Effector CD8-positive, alpha-beta T cell (primary cell): Measurements from ENCODE around the gene GPR32.
"Not testable (repeated sequence)": the region's sequence is repeated elsewhere in the genome, so short reads cannot be mapped to it uniquely, and the experiment has no call there.

Experiments used
- DNase-seq: peaks from one replicate; lab custom pipeline; 2025; lab: John Stamatoyannopoulos, UW

GPR32 gene

DNA sequence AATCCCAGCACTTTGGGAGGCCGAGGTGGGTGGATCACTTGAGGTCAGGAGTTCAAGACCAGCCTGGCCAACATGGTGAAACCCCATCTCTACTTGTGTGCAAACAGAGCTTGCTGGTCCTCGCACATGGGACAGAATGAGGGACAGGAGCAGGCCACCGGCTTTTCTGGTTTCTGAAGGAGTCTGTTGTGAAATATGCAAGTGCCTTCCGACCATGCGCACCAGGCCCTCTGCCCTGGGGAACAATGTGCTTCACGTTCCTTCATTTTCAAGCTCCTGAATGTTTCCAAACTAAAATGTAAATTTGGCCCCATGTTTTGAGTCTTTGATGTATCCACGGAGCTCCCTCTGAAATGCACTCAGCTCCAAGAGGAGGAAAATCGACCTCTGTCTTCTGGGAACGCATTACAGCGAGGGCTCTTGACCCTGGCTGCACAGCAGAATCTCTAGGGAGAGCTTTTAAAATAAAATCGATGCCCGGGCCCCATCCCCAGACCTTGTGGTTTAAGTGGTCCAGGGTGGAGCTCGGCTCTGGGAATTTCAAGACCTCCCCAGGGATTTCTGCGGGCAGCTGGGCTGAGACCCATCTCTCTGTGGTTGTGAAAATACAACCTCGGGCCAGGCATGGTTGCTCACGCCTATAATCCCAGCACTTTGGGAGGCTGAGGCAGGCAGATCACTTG, 10.6 kb downstream of the GPR32 start:
- no peak for DNase-seq

GRCh38 chr19:50783848-50784152, 13.5 kb downstream of the GPR32 start:
- DNase-seq: not testable (repeated sequence)

DNA sequence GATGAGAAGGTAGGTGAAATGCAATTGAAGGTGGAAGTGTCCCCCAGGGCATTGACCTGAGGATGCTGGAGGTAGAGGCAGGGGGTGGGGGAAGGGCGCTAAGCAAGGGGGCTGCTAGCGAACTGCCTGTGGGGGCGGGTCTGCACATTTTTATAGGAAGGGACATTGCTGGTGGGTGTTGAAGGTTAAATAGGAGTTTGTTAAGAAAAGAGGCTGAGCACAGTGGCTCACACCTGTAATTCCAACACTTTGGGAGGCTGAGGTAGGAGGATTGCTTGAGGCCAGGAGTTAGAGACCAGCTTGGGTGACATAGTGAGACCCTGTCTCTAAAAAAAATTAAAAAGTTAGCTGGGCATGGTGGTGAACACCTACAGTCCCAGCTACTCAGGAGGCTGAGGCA, 14.4 kb downstream of the GPR32 start:
- DNase-seq: no peak

DNA sequence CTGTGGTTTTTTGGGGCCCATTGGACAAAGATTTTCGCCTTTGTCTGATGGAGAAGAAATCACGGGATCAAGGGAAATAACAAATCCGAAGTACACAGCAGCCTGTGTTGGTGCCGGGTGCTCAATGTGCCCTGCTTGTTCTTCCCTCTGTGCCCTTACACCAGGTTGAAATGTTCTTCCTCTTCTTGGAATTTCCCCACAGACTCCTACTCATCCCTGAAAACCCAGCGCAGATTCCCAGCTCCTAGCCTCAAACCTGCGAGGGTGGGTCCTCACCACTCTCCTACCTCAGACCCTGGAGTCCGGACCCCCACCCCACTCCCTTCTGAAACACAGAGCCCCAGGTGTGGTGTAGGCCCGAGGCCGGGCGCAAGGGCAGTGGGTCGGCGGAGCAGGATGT, 15.1 kb downstream of the GPR32 start:
- no peak for DNase-seq

- no peak for DNase-seq
These were observed 20.1 kb downstream of the GPR32 start, which contains the start of gene ACP4 for GRCh38 chr19:50790396-50790795. TSS of gene ACP4 (plus strand) at chr19:50790415. CDS start at chr19:50790415, 0 bp downstream.

GRCh38 chr19:50790922-50791467, 20.7 kb downstream of the GPR32 start:
- no peak for DNase-seq

DNA sequence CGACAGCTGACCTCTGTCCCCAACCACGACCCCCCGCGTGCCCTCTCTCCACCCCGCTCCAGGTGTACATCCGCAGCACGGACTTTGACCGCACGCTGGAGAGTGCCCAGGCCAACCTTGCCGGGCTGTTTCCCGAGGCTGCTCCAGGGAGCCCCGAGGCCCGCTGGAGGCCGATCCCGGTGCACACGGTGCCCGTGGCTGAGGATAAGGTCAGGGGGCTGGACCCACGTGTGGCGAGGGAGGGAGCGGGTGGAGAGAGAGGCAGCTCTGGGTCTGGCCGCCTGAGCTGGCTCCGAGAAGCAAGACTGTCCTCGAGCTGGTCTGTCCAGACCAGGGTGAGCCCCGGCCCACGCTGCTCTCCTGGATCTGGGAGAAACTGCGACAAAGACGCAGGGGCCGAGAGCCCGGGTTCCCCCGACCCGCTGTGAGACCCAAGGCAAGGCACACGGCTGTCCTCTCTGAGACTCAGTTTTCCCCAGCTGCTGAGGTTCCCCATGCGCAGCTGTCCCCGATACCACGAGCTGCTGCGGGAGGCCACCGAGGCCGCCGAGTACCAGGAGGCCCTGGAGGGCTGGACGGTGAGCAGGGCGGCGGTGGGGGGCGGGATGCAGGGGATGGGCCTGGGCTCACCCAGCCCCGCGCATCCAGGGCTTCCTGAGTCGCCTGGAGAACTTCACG, 21.5 kb downstream of the GPR32 start:
- no peak for DNase-seq

DNA sequence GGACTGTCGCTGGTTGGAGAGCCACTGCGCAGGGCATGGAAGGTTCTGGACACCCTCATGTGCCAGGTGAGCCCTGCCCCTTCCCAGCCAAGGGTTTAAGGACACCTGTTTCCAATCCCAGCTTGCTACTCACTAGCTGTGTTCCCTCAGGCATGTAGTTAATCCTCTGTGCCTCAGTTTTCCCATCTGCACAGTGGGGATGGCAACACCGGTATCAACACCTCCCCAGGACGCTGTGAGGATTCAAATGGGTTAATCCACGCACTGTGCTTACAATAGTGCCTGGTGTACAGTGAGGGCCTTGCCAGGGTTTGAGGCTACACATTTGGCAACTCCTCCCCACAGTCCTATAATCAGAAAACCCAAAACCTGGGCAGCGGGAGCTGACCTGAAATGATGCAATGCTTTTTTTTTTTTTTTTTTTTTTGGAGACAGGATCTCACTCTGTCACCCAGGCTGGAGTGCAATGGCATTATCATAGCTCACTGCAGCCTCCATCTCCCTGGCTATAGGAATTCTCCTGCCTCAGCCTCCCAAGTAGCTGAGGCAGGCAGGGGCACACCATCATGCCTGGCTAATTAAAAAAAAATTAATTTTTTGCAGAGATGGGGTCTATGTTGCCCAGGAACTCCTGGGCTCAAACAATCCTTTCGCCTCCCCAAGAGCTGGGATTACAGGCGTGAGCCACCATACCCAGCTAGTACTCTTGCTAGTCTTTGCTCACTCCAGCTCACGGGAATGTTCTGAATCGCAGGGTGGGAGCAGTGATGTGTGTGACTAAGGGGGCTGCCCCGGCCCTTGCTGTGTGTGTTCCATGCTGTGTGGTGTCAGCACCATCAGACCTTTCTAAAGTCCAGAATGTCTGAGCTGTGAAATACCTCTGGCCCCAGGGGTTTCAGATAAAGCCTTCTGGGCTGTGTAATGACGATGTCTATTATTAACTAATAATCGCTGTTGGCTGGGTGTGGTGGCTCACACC, 22.3 kb downstream of the GPR32 start:
- DNase-seq: no peak

GRCh38 chr19:50793558-50794065, 23.3 kb downstream of the GPR32 start:
- DNase-seq: no peak

GRCh38 chr19:50794074-50794875, 24.0 kb downstream of the GPR32 start:
- no peak for DNase-seq

- DNase-seq: no peak
These were observed 24.8 kb downstream of the GPR32 start for GRCh38 chr19:50794876-50795663.

DNA sequence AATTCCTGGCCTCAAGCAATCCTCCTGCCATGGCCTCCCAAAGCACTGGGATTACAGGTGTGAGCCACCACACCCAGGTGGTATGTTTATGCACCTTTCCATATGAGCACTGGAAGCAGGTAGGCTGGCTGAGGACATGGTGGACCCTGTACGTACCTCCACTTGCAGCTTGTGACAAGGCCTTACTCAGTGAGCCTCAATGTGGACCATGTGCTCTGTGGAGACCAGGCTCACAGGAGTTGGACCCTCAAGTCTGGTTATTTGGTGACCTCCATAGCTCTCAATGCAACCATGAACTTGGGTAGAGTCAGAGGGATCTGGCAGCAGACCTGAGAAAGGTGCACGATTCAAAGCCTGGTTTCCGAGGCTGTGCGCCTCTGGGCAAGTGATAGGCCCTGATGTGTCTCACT, 25.4 kb downstream of the GPR32 start:
- DNase-seq: no peak

DNA sequence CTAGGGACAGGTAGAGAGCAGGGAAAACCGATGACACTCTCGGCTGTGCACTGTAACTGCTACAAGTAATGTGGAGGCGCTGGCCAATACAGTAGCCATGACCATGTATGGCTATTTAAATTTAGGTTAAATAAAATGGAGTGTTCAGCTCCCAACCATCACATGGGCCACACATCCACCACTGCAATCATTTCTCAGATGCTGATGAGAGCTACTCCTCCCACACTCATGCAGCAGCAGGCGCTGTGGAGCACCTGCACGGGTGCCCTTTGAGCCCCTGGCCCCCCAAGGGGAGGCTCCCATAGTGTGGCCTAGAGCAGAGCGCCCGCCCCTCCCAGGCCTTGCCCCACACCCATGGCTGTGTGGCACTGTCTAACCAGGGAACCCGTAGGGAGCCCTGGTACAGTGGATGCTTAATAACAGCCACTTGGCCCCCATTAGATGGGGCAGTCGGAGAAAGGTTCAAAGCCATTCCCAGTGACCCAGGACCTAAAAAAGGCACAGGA, 25.9 kb downstream of the GPR32 start:
- DNase-seq: no peak

GRCh38 chr19:50796634-50797428, 26.6 kb downstream of the GPR32 start:
- no peak for DNase-seq

- DNase-seq: no peak
These were observed 27.1 kb downstream of the GPR32 start for GRCh38 chr19:50797429-50797780.

DNA sequence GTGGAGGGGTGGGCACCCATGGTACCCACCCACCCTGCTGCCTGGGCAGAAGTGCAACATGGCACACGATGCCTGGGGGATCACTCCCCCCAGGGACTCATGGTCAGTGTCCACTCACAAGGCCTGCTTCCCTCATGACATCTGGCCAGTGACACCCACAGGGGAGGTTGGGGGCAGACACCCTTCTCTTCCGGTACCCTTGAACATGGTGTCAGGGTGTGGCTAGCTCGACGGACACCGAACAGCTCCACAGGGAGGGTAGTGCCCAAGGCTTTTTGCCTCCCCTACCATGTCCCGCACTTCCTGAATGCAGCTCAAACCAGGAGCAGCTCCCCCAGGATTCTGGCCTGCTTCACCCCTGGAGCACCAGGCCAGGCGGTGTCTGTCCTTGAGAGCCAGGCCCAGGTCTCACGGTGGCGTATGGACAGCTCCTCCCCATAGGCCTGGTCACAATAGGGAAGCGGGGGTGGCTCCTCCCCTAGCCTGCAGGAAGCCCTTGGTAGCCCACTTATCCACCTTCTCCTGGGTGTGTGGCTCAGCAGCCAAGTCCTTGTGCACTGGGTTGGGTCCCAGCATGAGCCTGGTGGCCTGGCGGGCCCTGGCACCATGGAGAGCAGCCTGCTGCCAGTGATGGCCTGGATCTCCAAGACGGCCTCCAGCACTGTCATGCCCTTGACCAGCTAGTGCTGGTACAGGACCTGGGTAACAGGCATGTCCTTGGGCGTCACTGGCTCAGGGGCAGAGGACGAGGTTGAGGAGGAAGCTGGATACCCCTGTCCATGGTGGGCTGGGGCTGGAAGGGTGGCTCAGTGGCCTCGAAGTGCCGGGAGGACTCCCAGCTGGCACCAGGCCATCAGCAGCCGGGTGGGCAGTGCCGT, 27.8 kb downstream of the GPR32 start:
- DNase-seq: no peak

- DNase-seq: no peak
These were observed 28.6 kb downstream of the GPR32 start for GRCh38 chr19:50798659-50799546.

- DNase-seq: no peak
These were observed 29.2 kb downstream of the GPR32 start for GRCh38 chr19:50799547-50799851.
